ENCODE data around the gene SLC9A8. TPM values are rescaled to one million over a fixed set of nuclear protein-coding genes. Genes with fewer than 3 reads are reported as not detected.

Gene SLC9A8
- polyA plus RNA-seq, 1 experiment, result 2.3 TPM

GRCh38 chr20:49913399-49914047 is 100.9 kb downstream of the SLC9A8 start:
- ChIA-PET POLR2A (interaction anchor here (0.7 kb wide), 1 partner anchor 65 kb away, joined by 5 read pairs; no protein-coding TSS in a partner anchor), CTCF (interaction anchor here (0.7 to 1.5 kb wide), 4 partner anchors 12 to 158 kb away, joined by 3 to 7 read pairs (median 6); no protein-coding TSS in a partner anchor)
- no peak for TF ChIP-seq CTCF (IDR thresholded peaks at IDR 0.05; ENCODE audit: low read depth, low read length)
- H3K9me3 ChIP-seq (ENCODE audit: control insufficient read depth, insufficient read depth, low read length), result no peaks in the 10 kb centered on the region; the same call in 1 of the 2 replicates
- no peaks in the 10 kb centered on the region for H3K27me3 ChIP-seq (ENCODE audit: control insufficient read depth, insufficient read depth, low read length)
- no peak overlapping the region for H3K27ac ChIP-seq (ENCODE audit: low read depth, low read length)
- H3K4me3 ChIP-seq (ENCODE audit: low read depth, low read length), result no peak overlapping the region; the same call in 1 of the 2 replicates
- no peak for DNase-seq (ENCODE audit: low read depth, low spot score)

GRCh38 chr20:49914310-49915117 is 101.9 kb downstream of the SLC9A8 start:
- TF ChIP-seq CTCF (IDR thresholded peaks at IDR 0.05; ENCODE audit: low read depth, low read length), result 0 out of 2 replicates have a peak, but pooled peaks have one; percentile 15
- ChIA-PET POLR2A (interaction anchor here (1.0 kb wide), 1 partner anchor 69 kb away, joined by 3 read pairs; no protein-coding TSS in a partner anchor), CTCF (interaction anchor here (0.6 to 1.0 kb wide), 5 partner anchors 11 to 195 kb away, joined by 3 to 7 read pairs (median 5); no protein-coding TSS in a partner anchor)
- no peak for DNase-seq (ENCODE audit: low read depth, low spot score)
- H3K27me3 ChIP-seq (ENCODE audit: control insufficient read depth, insufficient read depth, low read length), result no peaks in the 10 kb centered on the region
- no peaks in the 10 kb centered on the region; the same call in 1 of the 2 replicates for H3K9me3 ChIP-seq (ENCODE audit: control insufficient read depth, insufficient read depth, low read length)
- peak overlapping the region; percentile 98 for H3K4me3 ChIP-seq (ENCODE audit: low read depth, low read length)
- H3K27ac ChIP-seq (ENCODE audit: low read depth, low read length), result no peak overlapping the region

- POLR2A ChIA-PET, result interaction anchor here (1.0 to 1.9 kb wide), 3 partner anchors 21 to 68 kb away, joined by 3 to 9 read pairs (median 3); partner anchors contain the start of gene RNF114
- DNase-seq (ENCODE audit: low read depth, low spot score), result no peak
- Histone ChIP-seq H3K27me3 (ENCODE audit: control insufficient read depth, insufficient read depth, low read length) (no peaks in the 10 kb centered on the region), H3K9me3 (ENCODE audit: control insufficient read depth, insufficient read depth, low read length) (no peaks in the 10 kb centered on the region; the same call in 1 of the 2 replicates), H3K4me3 (ENCODE audit: low read depth, low read length) (peak overlapping the region; percentile 98), H3K27ac (ENCODE audit: low read depth, low read length) (no peak overlapping the region)
- CTCF ChIA-PET, result interaction anchor here (0.6 to 1.0 kb wide), 3 partner anchors 12 to 194 kb away, joined by 3 to 5 read pairs (median 3); no protein-coding TSS in a partner anchor
- no peak for TF ChIP-seq CTCF (IDR thresholded peaks at IDR 0.05; ENCODE audit: low read depth, low read length)
Measured at GRCh38 chr20:49915118-49915379, 102.4 kb downstream of the SLC9A8 start.

- TF ChIP-seq CTCF (IDR thresholded peaks at IDR 0.05; ENCODE audit: low read depth, low read length), result no peak
- ChIA-PET POLR2A (interaction anchor here (0.8 to 1.9 kb wide), 4 partner anchors 17 to 68 kb away, joined by 3 to 9 read pairs (median 4); partner anchors contain the start of gene RNF114), CTCF (interaction anchor here (1.4 kb wide), 2 partner anchors 49 to 156 kb away, joined by 3 to 4 read pairs; no protein-coding TSS in a partner anchor)
Measured at GRCh38 chr20:49915380-49916145, 102.9 kb downstream of the SLC9A8 start, which contains the start of gene SPATA2. Gene SPATA2, minus strand, starts transcription at chr20:49915529. Its CDS starts 7,039 bp downstream, at chr20:49908490.

More at GRCh38 chr20:49915380-49916145, 102.9 kb downstream of the SLC9A8 start, which contains the start of gene SPATA2:
- Histone ChIP-seq H3K9me3 (ENCODE audit: control insufficient read depth, insufficient read depth, low read length) (no peaks in the 10 kb centered on the region; the same call in 1 of the 2 replicates), H3K27me3 (ENCODE audit: control insufficient read depth, insufficient read depth, low read length) (no peaks in the 10 kb centered on the region), H3K4me3 (ENCODE audit: low read depth, low read length) (peak within 1 kb of the TSS; percentile 98), H3K27ac (ENCODE audit: low read depth, low read length) (peak within 1 kb of the TSS; percentile 100)
- DNase-seq (ENCODE audit: low read depth, low spot score), result peak; percentile 88

All from AG04450 (cell line).